K562 (cell line): Measurements from ENCODE around the gene SEC61G. TPM values are rescaled to one million over a fixed set of nuclear protein-coding genes. Genes with fewer than 3 reads are reported as not detected.
A peak's percentile ranks its signal among the peaks of the same experiment; 100 is the strongest.

ENCODE experiments used
- ATAC-seq: fragments of 200-7000 bp; cut with Tn5 transposase; 3 replicates; pipeline ENCODE4 v1.9.1; 2020; ENCODE audit warnings: moderate library complexity
- BruUV-seq: library from RNA; stranded (reverse); fragments of 400-500 nt; replicated peaks from 2 replicates; lab custom pipeline; 2021; lab: Mats Ljungman, UMichigan
- CTCF ChIA-PET: fragments of 300-600 bp; formaldehyde crosslinking; extraction: SDS; loops from one replicate; lab custom pipeline; 2021; ENCODE audit warnings: low intra/inter-chr PET ratio; lab: Yijun Ruan, JAX
- POLR2A ChIA-PET: fragments of 300-600, 350-650 bp; sonication (Branson Sonifier 250); formaldehyde crosslinking; extraction: SDS; loops from one replicate; lab custom pipeline; 2021; ENCODE audit warnings: antibody characterized with exemption, inconsistent platforms; lab: Yijun Ruan, JAX
- DNase-seq, 4 experiments: peaks; one replicate each; pipeline versions ENCODE4 v3.0.0 to v3.0.0-alpha.2; 2011 to 2018; ENCODE audit warnings: low spot score in 3 of 4, mixed read lengths in 3 of 4; ENCODE audit errors: extremely low read depth in 1 of 4
- FAIRE-seq: peaks from 2 replicates; lab custom pipeline; 2011; peaks lifted over from hg19 to GRCh38; lab: Jason Lieb, UNC
- H2AFZ ChIP-seq: 2 replicates; pipeline ENCODE4 v1.6.0; 2011; ENCODE audit warnings: low read depth, low read length, control low read depth, inconsistent platforms
- H3K27ac ChIP-seq: fragments of 200-600 bp; 3 replicates; pipeline ENCODE4 v1.8.0; 2011; ENCODE audit warnings: low read depth, mild to moderate bottlenecking, control low read depth, inconsistent platforms, low read length, moderate library complexity, mixed read lengths; ENCODE audit errors: extremely low read depth
- H3K27me3 ChIP-seq, 2 experiments: fragments of 300-600 bp in 1 of 2; 2 replicates in 1 of 2; 3 replicates in 1 of 2; pipeline versions ENCODE4 v1.6.0 to v1.8.0; 2011; ENCODE audit warnings: inconsistent platforms in 2 of 2, low read length in 2 of 2, mild to moderate bottlenecking in 1 of 2, mixed read lengths in 1 of 2, moderate library complexity in 1 of 2; ENCODE audit not compliant: control insufficient read depth in 2 of 2, insufficient read depth in 2 of 2
- H3K36me3 ChIP-seq: fragments of 300-600 bp; 3 replicates; pipeline ENCODE4 v1.8.0; 2011; ENCODE audit warnings: mild to moderate bottlenecking, low read length, inconsistent platforms; ENCODE audit not compliant: control insufficient read depth, insufficient read depth
- H3K4me1 ChIP-seq, 2 experiments: fragments of 200-600 bp in 1 of 2; replicated peaks in 1 of 2; 2 replicates in 1 of 2; 3 replicates in 1 of 2; pipeline versions ENCODE4 v1.5.1 to v1.8.0; 2011; ENCODE audit warnings: inconsistent platforms in 2 of 2, low read length in 2 of 2, mild to moderate bottlenecking in 1 of 2, mixed read lengths in 1 of 2, moderate library complexity in 1 of 2; ENCODE audit not compliant: control insufficient read depth in 2 of 2, insufficient read depth in 2 of 2
- H3K4me2 ChIP-seq: 2 replicates; pipeline ENCODE4 v1.6.1; 2011; ENCODE audit warnings: low read length, control low read depth, inconsistent platforms, mixed read lengths; ENCODE audit not compliant: insufficient read depth
- H3K4me3 ChIP-seq: fragments of 200-600 bp; sonication (generic), shearing (Covaris generic); 2 replicates; pipeline ENCODE4 v1.5.1; 2016; ENCODE audit warnings: control low read depth, inconsistent platforms
- H3K79me2 ChIP-seq: fragments of 200-600 bp; 3 replicates; pipeline ENCODE4 v1.8.0; 2011; ENCODE audit warnings: low read length, inconsistent platforms; ENCODE audit not compliant: control insufficient read depth, insufficient read depth
- H3K9ac ChIP-seq, 2 experiments: 2 replicates each; pipeline versions ENCODE4 v1.6.0 to v1.6.1; 2011; ENCODE audit warnings: low read depth in 2 of 2, low read length in 2 of 2, control low read depth in 1 of 2, inconsistent platforms in 1 of 2, mild to moderate bottlenecking in 1 of 2, mixed read lengths in 1 of 2; ENCODE audit not compliant: insufficient read depth in 1 of 2
- H3K9me1 ChIP-seq: one replicate; pipeline ENCODE4 v1.6.0; 2011; ENCODE audit warnings: inconsistent platforms, mild to moderate bottlenecking, low read length, moderate library complexity; ENCODE audit not compliant: control insufficient read depth, insufficient read depth
- H3K9me3 ChIP-seq: replicated peaks from 2 replicates; pipeline ENCODE4 v1.5.1; 2011; ENCODE audit warnings: low read depth, low read length, inconsistent platforms; ENCODE audit not compliant: control insufficient read depth, insufficient read depth
- H4K20me1 ChIP-seq: replicated peaks from 2 replicates; pipeline ENCODE4 v1.6.1; 2011; ENCODE audit warnings: low read length, inconsistent platforms, mixed read lengths; ENCODE audit not compliant: control insufficient read depth, insufficient read depth
- ATF4 ChIP-seq: fragments of 450-650 bp; formaldehyde crosslinking; IDR thresholded peaks from 2 replicates; pipeline ENCODE4 v1.4.0; 2022; ENCODE audit warnings: mild to moderate bottlenecking, moderate library complexity
- CEBPG ChIP-seq, 3 experiments: fragments of 200-800 bp in 1 of 3; sonication (Bioruptor generic) in 1 of 3; sonication (generic) in 1 of 3; formaldehyde crosslinking in 1 of 3; IDR thresholded peaks in 2 of 3; conservative IDR thresholded peaks in 1 of 3; 2 replicates each; pipeline versions ENCODE4 v1.6.1 to v1.8.0; 2016 to 2022; ENCODE audit warnings: missing compliant biosample characterization in 2 of 3, missing genetic modification characterization in 2 of 3, mild to moderate bottlenecking in 1 of 3, missing genetic modification reagents in 1 of 3
- TAL1 ChIP-seq: fragments of 450-650 bp; IDR thresholded peaks from 2 replicates; pipeline ENCODE4 v1.6.1; 2016; ENCODE audit warnings: mild to moderate bottlenecking
- ZKSCAN8 ChIP-seq: fragments of 200-800 bp; sonication (Bioruptor generic); IDR thresholded peaks from 2 replicates; pipeline ENCODE4 v1.6.1; 2016; ENCODE audit warnings: missing genetic modification characterization, missing compliant biosample characterization
- WGBS: fragments of 100-300 bp; shearing (Covaris generic); methylation state at CpG from one replicate; pipeline ENCODE4 v1.1.6; 2016; ENCODE audit warnings: low coverage, mixed read lengths; ENCODE audit not compliant: insufficient coverage; ENCODE audit errors: missing lambda C conversion rate; 5-methylcytosine and 5-hydroxymethylcytosine counted together
- in situ Hi-C: fragments of 300-500 bp; cut with MboI; formaldehyde crosslinking; loops from 4 replicates; pipeline ENCODE4 v1.15.0; 2018; ENCODE audit warnings: inconsistent platforms, mixed read lengths
- intact Hi-C: fragments of 100-400 bp; cut with micrococcal nuclease; formaldehyde crosslinking; loops from 2 replicates; pipeline ENCODE4 v1.14.2; 2022
- polyA plus RNA-seq, 8 experiments: library from polyadenylated mRNA; depleted of rRNA in 4 of 8; stranded (reverse) in 5 of 8; unstranded in 3 of 8; fragments of >200 nt; fragmentation: Nextera tagmentation in 2 of 8; fragmentation: Illumina TruSeq in 1 of 8; extraction: Ambion mirVana in 2 of 8; extraction: Trizol in 1 of 8; gene quantifications; 2 replicates each; pipeline versions ENCODE4 v1.2.1 to v1.2.3, GENCODE V29; 2011 to 2014; ENCODE audit warnings: inconsistent platforms in 1 of 8, missing spikeins in 1 of 8
- total RNA-seq, 7 experiments: library from RNA; depleted of rRNA in 6 of 7; stranded (reverse); fragments of >200 nt in 6 of 7; fragmentation: Illumina TruSeq in 2 of 7; extraction: Trizol in 2 of 7; gene quantifications; 2 replicates each; pipeline versions ENCODE4 v1.2.1 to v1.2.3, GENCODE V29; 2011 to 2021; ENCODE audit warnings: low replicate concordance in 1 of 7
- TF ChIP-seq, protein P1 (sequence below), 2 experiments: fragments of 450-650 bp in 1 of 2; sonication (generic) in 1 of 2; formaldehyde crosslinking in 1 of 2; IDR thresholded peaks in 1 of 2; conservative IDR thresholded peaks in 1 of 2; 2 replicates each; pipeline versions ENCODE4 v1.6.1 to v1.8.1; 2016 to 2023; ENCODE audit warnings: mild to moderate bottlenecking in 2 of 2, moderate library complexity in 2 of 2, inconsistent platforms in 1 of 2, missing genetic modification reagents in 1 of 2

SEC61G gene
- total and polyA plus RNA-seq, 9 of the 15 experiments (the other 6 are each of a cell fraction or from before 2014, with no cell fraction given) = 138 to 565 (median 223) TPM

- Histone ChIP-seq H3K4me3 (no peak overlapping the region), H4K20me1 (no peaks in the 10 kb centered on the region), H3K9me3 (no peaks in the 10 kb centered on the region), H3K4me1 (no peaks in the 10 kb centered on the region), H3K4me2 (no peak overlapping the region), H3K9me1 (no peaks in the 10 kb centered on the region), H3K79me2 (no peaks in the 10 kb centered on the region), H3K27me3 (no peaks in the 10 kb centered on the region), H3K36me3 (no peaks in the 10 kb centered on the region), H3K27ac (no peak overlapping the region), H2AFZ (no peak overlapping the region), H3K9ac (no peak overlapping the region)
- ATAC-seq = no peak
- POLR2A ChIA-PET = no interaction called here
- no peak for FAIRE-seq
- in situ Hi-C loops = no loop called here
- 0% methylated on average over 4 of the region's 4 CpGs for WGBS
- TF ChIP-seq CEBPG (CRISPR knock-in tag; IDR thresholded peaks at IDR 0.05) (no peak), CEBPG (tag; conservative IDR thresholded peaks at IDR 0.05 in 1 of 2, IDR thresholded peaks at IDR 0.05 in 1 of 2) (peak; percentile 9 to 82; a peak in 2 of 4 replicates), ZKSCAN8 (CRISPR knock-in tag) (no peak), TAL1 (0 out of 2 replicates have a peak, but pooled peaks have one; percentile 10), ATF4 (CRISPR knock-in tag) (peak; percentile 48; the same call in 1 of the 2 replicates)
- TF ChIP-seq, protein P1, sequence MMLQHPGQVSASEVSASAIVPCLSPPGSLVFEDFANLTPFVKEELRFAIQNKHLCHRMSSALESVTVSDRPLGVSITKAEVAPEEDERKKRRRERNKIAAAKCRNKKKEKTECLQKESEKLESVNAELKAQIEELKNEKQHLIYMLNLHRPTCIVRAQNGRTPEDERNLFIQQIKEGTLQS (IDR thresholded peaks at IDR 0.05) = peak; percentile 73
- TF ChIP-seq, protein P1 (CRISPR knock-in tag; conservative IDR thresholded peaks at IDR 0.05) = no peak
- CTCF ChIA-PET = no interaction called here
- no TSS peak for BruUV-seq
- no peak for DNase-seq
- intact Hi-C loops = loop anchor here (10.0 kb wide), 1 partner anchor 542 kb away; no protein-coding TSS in a partner anchor
Measured at GRCh38 chr7:54712820-54713219, 46.2 kb downstream of the SEC61G start.
